K562 (cell line): Measurements from ENCODE around the gene SMC5.

Experiments used
- BACH1 ChIP-seq: fragments of 200-800 bp; sonication (Bioruptor generic); IDR thresholded peaks from 2 replicates; pipeline ENCODE4 v1.6.1; 2016; ENCODE audit warnings: missing genetic modification characterization, missing compliant biosample characterization
- BHLHE40 ChIP-seq: IDR thresholded peaks from 2 replicates; pipeline ENCODE4 v1.6.1; 2011; ENCODE audit warnings: low read length, improper control_type of control experiment
- CREB3 ChIP-seq: fragments of 450-650 bp; conservative IDR thresholded peaks from 2 replicates; pipeline ENCODE4 v1.6.1; 2016; ENCODE audit warnings: missing genetic modification characterization, low read depth, mild to moderate bottlenecking, missing compliant biosample characterization, moderate library complexity
- CTCF ChIP-seq, 3 experiments: IDR thresholded peaks in 2 of 3; conservative IDR thresholded peaks in 1 of 3; 2 replicates each; pipeline ENCODE4 v1.5.1; 2011 to 2012; ENCODE audit warnings: low read length in 3 of 3, mild to moderate bottlenecking in 3 of 3, control low read depth in 2 of 3, improper control_type of control experiment in 1 of 3, inconsistent platforms in 1 of 3, low read depth in 1 of 3, mixed read lengths in 1 of 3, moderate library complexity in 1 of 3; ENCODE audit not compliant: insufficient read depth in 2 of 3
- HDAC1 ChIP-seq, 2 experiments: fragments of 450-650 bp; IDR thresholded peaks; 2 replicates each; pipeline ENCODE4 v1.6.1; 2016 to 2017; ENCODE audit warnings: inconsistent platforms in 1 of 2, mild to moderate bottlenecking in 1 of 2, moderate library complexity in 1 of 2
- HNRNPLL ChIP-seq: fragments of 200-400 bp; formaldehyde crosslinking; IDR thresholded peaks from 2 replicates; pipeline ENCODE4 v1.6.1; 2017; ENCODE audit warnings: low read length, low read depth, mild to moderate bottlenecking; ENCODE audit not compliant: poor library complexity, severe bottlenecking
- ID3 ChIP-seq, 2 experiments: fragments of 250-450 bp in 1 of 2; fragments of 450-650 bp in 1 of 2; sonication (Bioruptor Pico) in 1 of 2; IDR thresholded peaks; 2 replicates each; pipeline versions ENCODE4 v1.6.1 to v1.8.0; 2016 to 2021; ENCODE audit warnings: mild to moderate bottlenecking in 2 of 2, moderate library complexity in 2 of 2, missing compliant biosample characterization in 1 of 2, missing genetic modification characterization in 1 of 2
- POLR2A ChIP-seq: fragments of 450-650 bp; conservative IDR thresholded peaks from 2 replicates; pipeline ENCODE4 v1.6.1; 2016
- POLR2AphosphoS5 ChIP-seq: IDR thresholded peaks from 2 replicates; pipeline ENCODE4 v1.6.1; 2011; ENCODE audit warnings: mild to moderate bottlenecking, low read depth, low read length, moderate library complexity; ENCODE audit not compliant: control insufficient read depth, insufficient read depth
- TAF1 ChIP-seq: IDR thresholded peaks from 2 replicates; pipeline ENCODE4 v1.6.1; 2011; ENCODE audit warnings: mild to moderate bottlenecking, low read length, moderate library complexity; ENCODE audit not compliant: insufficient read depth, control insufficient read depth, severe bottlenecking; ENCODE audit errors: extremely low read depth
- ZKSCAN8 ChIP-seq: fragments of 200-800 bp; sonication (Bioruptor generic); IDR thresholded peaks from 2 replicates; pipeline ENCODE4 v1.6.1; 2016; ENCODE audit warnings: missing genetic modification characterization, missing compliant biosample characterization
- ZNF274 ChIP-seq: IDR thresholded peaks from 2 replicates; pipeline ENCODE4 v1.6.1; 2011; ENCODE audit warnings: low read depth, mild to moderate bottlenecking, low read length, moderate library complexity, borderline replicate concordance

GRCh38 chr9:70257991-70258691, 637 bp upstream of the SMC5 start:
- TF ChIP-seq BACH1 (tag) (no peak), ID3 (CRISPR knock-in tag; IDR thresholded peaks at IDR 0.05) (no peak), ID3 (tag; IDR thresholded peaks at IDR 0.05) (no peak), BHLHE40 (no peak), HDAC1 (IDR thresholded peaks at IDR 0.05) (no peak), CTCF (IDR thresholded peaks at IDR 0.05 in 2 of 3, conservative IDR thresholded peaks at IDR 0.05 in 1 of 3; ENCODE audit: insufficient read depth in 2 of 3, low read depth in 1 of 3, low read length in 3 of 3) (no peak), POLR2AphosphoS5 (no peak), ZKSCAN8 (CRISPR knock-in tag) (no peak), HNRNPLL (no peak), ZNF274 (no peak), TAF1 (no peak), POLR2A (no peak), CREB3 (no peak)
